ENCODE results near the gene ZNF773.
"Not testable (repeated sequence)": the region's sequence is repeated elsewhere in the genome, so short reads cannot be mapped to it uniquely, and the experiment has no call there.

Gene ZNF773

DNA sequence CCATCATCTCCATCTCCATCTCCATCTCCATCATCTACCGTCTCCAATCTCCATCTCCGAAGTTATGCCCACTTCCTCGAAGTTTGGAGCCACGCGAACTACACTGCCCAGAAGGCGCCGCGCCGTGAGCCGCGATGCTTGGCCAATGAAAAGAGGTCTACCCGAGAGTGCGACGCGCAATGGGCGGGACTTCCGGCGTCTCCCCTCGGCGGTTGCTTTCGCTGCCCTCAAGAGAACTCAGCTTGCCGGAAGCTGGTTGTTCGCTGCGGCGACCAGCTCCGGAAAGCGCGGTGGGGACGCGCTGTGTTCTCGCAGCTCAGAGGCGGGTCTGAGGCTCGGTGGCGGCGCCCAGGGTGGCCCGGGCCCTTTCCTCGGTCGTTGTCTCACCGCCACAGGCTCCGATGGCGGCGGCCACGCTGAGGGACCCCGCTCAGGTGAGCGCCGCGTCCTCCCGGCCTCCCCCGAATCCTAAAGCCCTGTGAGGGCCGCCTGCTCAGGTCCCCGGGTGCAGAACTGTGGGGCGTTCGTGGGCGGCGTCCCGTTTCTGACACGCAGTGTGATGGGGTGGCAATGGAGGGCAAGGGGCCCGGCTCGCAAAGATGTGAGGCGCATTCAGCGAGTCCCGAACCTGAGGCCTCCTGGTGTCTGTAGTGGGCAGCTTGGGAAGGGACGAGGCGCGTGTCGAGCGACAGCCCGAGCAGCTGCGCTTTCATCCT lies at the start of gene ZNF773:
Gene ZNF773 (plus strand): TSS at position 259 of the 716 bp plus-strand sequence. CDS start 143 bp downstream, at position 402.
- DNase-seq: peak; percentile 97

DNA sequence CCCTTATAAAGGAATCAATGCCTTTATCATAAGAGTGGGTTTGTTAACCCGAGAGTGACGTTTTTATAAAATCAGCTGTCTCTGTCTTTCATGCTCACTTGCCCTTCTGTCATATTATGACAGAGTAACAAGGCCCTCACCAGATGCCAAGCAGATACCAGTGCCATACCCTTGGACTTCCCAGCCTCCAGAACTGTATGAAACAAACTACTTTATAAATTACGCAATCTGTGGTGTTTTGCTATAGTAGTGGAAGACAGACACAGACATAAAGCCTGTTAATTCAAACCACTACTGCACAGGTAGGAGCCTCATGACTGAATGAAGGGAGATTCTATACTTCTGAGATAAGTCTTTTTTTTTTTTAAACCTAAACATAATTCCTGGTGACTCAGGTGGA lies 47.4 kb upstream of the ZNF773 start:
- no peak for DNase-seq

DNA sequence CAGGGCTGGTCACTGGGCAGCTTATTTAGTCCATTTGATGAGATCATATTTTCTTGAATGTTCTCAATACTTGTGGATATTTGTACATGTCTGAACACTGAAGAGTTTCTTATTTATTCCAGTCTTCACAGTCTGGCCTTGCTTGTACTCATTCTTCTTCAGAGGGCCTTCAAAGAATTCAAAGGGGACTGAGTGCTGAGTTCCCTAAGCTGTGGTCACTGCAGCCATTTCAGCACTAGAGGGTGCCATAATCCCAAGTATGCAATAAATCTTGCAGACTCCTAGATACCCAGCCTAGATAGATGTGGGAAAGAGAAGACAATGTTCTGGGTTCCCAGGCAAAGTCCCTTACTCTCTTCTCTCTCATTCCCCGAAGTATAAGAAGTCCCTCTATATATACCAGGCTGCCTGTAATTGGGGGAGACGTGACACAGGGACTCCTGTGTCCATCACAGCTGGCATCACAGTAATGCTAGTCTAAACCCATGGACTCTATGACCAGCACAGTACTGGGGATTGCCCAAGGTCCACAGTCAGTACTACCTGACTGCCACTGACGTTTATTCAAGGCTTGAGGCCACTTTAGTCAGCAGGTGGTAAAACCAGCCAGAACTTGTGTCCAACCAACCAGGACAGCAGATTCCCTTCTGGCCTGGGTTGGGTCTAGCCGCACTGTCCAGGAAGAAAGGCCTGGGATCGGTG lies 33.9 kb upstream of the ZNF773 start:
- peak; percentile 31 for DNase-seq

DNA sequence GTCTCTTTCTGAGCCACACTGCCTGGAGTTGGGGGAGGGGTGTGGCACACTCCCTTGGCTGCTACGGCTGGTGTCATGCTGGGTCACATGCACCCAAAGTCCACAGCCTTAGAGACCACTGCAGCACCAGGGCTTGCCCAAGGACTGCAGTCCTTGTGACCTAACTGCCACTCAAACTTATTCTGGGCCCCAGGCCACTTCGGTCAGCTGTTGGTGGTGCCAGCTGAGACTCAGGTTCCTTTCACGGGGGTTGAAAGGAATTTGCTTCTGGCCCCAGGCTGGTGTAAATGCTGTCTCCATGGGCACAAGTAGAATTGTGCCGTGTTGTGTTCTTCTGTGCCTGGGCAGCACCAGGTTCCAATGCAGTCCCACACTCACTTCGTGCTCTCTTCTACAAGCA lies 33.2 kb upstream of the ZNF773 start:
- DNase-seq: no peak

DNA sequence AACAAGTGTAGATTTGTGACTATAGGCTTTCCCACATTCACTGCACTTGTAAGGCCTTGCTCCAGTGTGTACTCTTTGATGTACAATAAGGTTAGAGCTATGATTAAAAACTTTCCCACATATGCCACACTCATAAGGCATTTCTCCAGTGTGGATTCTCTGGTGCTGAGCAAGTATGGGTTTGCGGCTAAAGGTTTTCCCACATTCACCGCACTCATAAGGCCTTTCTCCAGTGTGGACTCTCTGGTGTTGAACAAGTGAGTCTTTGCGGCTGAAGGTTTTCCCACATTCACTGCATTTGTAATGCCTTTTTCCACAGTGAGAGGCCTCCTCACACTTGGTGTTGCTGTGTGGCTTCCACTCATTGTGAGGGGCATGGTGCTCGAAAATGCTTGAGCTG lies 26.1 kb upstream of the ZNF773 start:
- no peak for DNase-seq

DNA sequence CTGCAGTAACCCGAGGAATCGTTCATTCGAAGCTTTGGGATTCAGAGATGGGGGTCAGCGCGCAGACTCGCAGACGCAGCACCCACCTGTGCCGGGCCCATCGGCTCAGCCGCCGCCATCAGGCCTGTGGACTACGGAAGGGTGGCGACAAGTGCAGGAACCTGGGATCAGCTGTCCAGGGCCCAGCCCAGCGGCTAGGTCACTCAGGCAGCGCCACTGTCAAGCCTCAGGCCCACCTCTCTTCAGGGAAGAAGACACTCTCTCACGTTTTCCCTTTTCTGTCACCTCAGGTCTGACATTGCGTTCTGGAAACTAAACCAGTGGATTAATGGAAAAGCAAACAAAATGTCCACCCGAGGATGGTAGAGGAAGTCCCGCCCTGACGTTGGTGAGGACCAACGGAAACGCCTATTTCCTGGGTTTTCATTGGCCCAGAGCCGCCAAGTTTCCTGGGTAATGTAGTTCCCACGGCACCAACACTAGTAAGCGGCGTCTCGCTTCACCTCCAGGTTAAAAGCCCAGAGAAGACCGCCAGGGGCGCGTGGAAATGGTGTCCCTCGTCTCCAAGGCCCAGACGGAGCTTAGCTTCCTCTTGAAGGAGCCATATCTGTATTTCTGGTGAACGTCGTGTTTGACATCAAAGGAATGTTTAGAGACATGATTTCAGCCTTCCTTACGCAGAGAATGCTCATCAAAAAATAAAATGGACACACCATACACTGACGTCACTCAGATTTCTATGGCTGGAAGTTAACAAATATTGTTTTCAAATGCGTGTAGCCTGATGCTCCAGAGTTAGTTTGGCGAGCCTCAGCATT lies 22.3 kb upstream of the ZNF773 start, which contains the start of gene ZNF772:
Gene ZNF772 (minus strand): TSS at position 376 of the 818 bp plus-strand sequence. CDS start 257 bp downstream, at position 119.
- DNase-seq: peak; percentile 86

DNA sequence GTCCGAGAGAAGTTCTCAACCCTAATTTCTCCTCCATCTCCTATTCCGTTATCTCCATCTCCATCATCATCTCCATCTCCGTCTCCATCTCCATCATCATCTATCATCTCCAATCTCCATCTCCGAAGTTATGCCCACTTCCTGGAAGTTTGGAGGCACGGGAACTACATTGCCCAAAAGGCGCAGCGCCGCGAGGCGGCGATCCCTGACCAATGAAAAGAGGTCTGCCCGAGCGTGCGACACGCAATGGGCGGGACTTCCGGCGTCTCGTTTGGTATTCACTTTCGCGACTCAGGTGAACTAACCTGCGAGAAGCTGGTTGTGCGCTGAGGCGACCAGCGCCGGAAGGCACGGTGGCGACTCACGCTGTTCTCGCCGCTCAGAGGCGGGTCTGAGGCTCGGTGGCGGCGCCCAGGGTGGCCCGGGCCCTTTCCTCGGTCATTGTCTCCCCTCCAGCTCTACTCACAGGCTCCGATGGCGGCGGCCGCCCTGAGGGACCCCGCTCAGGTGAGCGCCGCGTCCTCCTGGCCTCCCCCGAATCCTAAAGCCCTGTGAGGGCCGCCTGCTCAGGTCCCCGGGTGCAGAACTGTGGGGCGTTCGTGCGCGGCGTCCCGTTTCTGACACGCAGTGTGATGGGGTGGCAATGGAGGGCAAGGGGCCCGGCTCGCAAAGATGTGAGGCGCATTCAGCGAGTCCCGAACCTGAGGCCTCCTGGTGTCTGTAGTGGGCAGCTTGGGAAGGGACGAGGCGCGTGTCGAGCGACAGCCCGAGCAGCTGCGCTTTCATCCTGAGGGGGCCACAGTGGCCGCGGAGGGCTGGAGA lies 12.1 kb upstream of the ZNF773 start, which contains the start of gene ZNF419:
Gene ZNF419 (plus strand): TSS at position 274 of the 822 bp plus-strand sequence. CDS start 201 bp downstream, at position 475.
- DNase-seq: peak; percentile 95

DNA sequence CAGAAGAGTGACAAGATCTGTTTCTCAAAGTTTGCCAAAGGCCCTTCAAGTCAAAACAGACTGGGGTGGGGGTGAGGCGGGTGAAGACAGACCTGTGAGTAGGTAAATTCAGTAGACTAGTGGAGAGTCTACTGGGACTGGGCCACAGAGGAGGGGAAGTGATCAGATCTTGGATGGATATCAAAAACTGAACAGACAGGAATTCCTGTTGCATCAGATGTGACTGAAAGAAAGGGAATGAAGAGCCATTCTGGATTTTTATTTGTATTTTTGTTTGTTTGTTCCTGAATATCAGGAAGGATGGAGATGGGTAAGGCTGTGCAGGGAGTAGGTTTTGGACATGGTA lies 11.5 kb upstream of the ZNF773 start:
- DNase-seq: not testable (repeated sequence)

DNA sequence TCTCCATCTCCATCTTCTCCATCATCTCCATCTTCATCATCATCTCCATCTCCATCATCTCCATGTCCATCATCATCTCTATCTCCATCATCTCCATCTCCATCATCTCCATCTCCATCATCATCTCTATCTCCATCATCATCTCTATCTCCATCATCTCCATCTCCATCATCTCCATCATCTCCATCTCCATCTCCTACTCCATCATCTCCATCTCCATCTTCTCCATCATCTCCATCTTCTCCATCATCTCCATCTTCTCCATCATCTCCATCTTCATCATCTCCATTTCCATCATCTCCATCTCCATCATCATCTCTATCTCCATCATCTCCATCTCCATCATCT lies 432 bp upstream of the ZNF773 start:
- not testable (repeated sequence) for DNase-seq

DNA sequence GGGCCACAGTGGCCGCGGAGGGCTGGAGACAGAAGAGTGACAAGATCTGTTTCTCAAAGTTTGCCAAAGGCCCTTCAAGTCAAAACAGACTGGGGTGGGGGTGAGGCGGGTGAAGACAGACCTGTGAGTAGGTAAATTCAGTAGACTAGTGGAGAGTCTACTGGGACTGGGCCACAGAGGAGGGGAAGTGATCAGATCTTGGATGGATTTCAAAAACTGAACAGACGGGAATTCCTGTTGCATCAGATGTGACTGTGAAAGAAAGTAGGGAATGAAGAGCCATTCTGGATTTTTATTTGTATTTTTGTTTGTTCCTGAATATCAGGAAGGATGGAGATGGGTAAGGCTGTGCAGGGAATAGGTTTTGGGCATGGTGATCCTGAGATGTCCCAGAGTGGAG lies 662 bp downstream of the ZNF773 start:
- DNase-seq: not testable (repeated sequence)

DNA sequence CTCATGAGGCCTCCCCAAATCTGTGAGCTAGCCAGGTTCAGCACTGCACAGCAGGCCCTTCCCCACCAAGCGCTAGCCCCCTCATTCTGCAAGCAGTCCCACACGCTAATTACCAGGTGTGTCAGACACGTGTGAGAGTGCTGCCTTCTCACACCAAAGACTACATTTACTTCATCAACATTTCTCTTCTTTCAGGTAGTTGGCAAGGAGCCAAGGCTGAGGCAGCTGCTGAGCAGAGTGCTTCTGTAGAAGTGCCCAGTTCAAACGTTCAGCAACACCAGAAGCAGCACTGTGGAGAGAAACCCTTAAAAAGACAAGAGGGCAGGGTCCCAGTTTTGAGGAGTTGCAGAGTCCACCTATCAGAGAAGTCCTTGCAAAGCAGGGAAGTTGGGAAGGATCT lies 6.4 kb downstream of the ZNF773 start:
- DNase-seq: no peak

DNA sequence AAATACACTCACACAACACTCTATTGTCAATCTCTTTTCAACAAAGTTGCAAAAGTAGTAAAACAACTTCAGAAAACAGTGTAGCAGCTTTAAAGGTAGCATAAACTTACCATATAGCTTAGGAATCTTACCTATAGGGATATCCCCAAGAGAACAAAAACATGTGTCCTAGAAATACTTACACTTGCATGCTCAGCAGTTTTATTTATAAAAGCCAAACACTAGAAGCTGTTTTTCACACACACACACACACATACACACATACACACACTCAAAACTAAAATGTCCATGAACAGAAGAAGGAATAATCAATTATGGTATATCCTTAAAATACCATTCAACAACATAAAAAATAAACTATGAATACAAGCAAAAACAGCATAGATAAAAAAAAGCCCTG lies 11.7 kb downstream of the ZNF773 start:
- DNase-seq: no peak

DNA sequence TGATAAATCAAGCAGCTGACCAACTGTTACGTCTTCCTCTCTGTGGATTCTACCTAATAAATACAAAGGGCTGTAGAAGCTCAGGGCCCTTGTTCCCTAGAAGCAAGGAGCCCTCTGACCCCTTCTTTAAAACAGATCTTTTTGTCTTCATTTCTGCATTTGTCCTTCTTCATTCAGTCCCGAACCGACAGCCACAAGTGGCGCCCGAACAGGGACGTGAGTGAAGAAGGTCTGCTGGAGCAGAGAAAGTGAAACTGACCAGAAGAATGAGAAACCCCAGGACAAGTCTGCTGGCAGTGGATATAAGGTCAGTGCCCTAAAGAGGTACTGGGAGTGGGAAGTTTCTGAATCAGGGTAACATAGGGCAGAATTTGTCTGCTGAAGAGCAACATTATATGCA lies 13.1 kb downstream of the ZNF773 start:
- DNase-seq: no peak

DNA sequence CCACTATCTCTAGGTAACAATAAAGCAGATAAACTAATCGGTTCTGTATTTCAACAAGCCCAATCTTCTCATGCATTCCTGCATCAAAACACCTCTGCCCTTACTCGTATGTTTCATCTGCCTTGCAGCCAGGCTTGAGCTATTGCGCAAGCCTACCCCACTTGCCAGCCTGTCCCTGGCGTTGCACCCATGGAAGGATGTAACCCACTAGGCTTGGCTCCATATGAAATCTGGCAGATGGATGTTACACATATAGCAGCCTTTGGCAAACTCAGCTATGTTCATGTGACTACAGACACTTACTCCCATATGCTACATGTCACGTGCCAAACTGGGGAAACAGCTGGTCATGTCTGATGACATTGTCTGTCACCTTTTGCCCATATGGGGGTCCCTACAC lies 15.5 kb downstream of the ZNF773 start:
- no peak for DNase-seq

DNA sequence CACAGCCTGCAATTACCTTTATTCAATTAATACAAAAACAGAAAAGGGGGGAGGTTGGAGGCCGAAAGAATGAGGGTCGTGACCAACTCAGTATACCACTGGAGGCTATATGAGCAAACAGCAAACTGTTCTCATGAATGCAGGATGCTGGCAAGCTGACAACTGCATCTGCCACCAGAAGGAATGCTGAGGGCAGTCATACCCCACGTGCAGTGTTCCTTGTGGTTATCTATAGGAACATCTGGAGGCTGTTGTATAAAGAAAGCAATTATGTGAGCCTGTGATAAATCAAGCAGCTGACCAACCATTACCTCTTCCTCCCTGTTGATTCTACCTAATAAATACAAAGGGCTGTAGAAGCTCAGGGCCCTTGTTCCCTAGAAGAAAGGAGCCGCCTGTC lies 18.3 kb downstream of the ZNF773 start:
- not testable (repeated sequence) for DNase-seq

DNA sequence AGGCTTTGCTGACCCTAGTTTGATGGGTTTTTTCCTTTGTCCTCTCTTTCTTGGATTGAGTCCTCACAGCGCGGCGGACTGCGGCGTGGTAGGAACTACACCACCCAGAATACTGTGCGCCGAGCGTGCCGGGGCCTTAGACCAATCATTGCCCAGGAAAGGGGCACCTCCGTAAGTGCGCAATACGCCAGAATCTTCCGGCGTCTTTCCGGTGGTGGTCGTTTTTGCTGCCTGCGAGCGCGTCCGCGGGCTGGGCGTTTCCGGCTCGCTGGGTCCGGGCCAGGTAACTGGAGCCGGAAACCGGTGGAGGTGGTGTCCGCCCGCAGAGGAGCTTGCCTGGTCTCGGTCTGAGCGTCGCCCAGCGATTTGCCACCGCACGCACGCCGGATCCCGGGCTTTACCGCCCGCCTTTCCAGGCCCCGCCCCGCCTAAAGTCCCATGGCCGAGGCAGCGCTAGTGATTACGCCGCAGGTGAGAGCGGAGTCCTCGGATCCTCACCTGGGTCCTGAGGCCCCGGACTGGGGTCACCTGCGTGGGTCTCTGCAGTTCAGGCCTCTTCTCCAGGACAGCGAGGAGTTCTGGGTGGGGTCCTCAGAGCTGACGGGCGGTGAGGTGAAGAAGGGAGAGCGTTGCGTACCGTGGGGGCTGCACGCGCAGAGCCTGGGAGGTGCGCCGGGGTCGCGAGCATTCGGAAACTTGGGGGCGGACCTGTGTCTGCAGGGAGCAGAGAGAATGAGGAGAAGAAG lies 27.6 kb downstream of the ZNF773 start, which contains the start of gene ZNF549:
Gene ZNF549 (plus strand): TSS at position 221 of the 746 bp plus-strand sequence. CDS start 218 bp downstream, at position 439.
- peak; percentile 89 for DNase-seq

DNA sequence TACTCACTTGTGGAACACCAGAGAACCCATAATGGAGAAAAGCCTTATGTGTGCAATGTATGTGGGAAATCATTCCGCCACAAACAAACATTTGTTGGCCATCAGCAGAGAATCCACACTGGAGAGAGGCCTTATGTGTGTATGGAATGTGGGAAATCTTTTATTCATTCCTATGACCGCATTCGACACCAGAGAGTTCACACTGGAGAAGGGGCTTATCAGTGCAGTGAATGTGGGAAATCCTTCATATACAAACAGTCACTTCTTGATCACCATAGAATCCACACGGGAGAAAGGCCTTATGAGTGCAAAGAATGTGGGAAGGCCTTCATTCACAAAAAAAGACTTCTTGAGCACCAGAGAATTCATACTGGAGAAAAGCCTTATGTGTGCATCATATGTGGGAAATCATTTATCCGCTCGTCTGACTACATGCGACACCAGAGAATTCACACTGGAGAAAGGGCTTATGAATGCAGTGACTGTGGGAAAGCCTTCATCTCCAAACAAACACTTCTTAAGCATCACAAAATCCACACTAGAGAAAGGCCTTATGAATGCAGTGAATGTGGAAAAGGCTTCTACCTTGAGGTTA lies 38.3 kb downstream of the ZNF773 start:
- DNase-seq: no peak

DNA sequence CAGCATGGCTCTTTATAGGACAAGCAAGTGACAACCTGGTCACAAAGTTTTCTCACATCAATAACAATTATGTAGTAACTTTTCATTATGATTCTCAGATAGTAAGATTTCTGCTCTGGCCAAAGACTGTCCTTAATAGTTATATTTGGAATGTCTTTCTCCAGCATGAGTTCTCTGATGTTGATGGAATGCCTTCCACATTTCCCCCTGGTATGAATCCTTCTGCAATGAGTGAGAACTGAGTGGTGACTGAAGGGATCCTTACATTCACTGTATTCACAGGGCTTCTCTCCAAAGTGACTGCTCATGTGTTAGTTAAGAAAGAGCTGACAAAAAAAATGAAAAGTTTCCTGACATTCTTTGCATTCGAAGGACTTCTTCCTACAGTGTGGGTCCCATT lies 46.8 kb downstream of the ZNF773 start:
- DNase-seq: no peak

DNA sequence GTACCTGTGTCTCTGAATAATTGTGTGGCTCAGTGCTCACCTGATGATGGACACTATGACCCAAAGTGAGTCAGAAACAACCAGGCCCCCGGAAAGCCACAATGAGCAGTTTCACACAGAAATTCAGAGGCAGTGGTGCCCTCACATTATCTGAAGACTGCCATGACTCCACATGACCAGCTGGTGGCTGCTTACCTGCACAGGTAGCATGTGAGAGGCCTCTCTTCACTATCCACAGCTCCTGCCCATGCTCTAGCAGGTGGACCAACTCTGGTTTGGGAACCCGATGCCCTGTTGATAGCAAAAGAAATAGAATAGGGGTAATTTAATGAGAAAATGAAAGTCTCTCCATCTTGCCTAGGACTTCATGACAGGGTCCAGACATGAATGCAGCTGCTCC lies 52.7 kb downstream of the ZNF773 start:
- no peak for DNase-seq

DNA sequence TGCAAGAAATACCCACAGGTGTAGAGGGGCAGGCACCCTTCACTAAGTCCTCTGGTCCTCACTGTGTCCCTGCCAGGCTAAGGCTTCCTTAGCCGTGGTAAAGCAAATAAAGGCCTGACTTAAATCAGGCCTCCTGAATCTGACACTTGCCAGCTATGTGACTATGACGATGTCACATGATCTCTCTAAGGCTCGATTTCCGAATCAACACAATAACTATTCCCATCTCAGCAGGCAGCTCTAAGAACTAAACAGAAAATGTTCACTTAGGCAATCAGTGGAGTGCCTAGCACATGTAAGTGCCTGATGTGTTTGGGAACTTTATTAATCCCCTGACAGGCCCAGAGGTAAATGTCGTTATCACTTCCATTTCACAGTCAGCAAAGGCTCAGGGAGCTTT lies 57.9 kb downstream of the ZNF773 start:
- no peak for DNase-seq

Data from stimulated activated CD8-positive, alpha-beta memory T cell treated with anti-CD3 and anti-CD28 coated beads, Interleukin-4, amount 100 ng/mL, for 48 hours (primary cell).